DOHH2 (cell line): ENCODE data around the gene C20orf204.

Source experiments
- EZH2phosphoT487 ChIP-seq: fragments of 200-600 bp; sonication (generic); IDR thresholded peaks from 2 replicates; pipeline ENCODE4 v1.6.1; 2017; ENCODE audit warnings: borderline replicate concordance, mild to moderate bottlenecking, antibody characterized with exemption, low read length, moderate library complexity, mixed read lengths
- TF ChIP-seq, protein P1 (sequence below): fragments of 200-600 bp; sonication (generic); IDR thresholded peaks from one replicate; pipeline ENCODE4 v1.5.1; 2014; ENCODE audit warnings: antibody characterized with exemption, mild to moderate bottlenecking, low read depth, low read length; ENCODE audit not compliant: poor library complexity, severe bottlenecking

DNA sequence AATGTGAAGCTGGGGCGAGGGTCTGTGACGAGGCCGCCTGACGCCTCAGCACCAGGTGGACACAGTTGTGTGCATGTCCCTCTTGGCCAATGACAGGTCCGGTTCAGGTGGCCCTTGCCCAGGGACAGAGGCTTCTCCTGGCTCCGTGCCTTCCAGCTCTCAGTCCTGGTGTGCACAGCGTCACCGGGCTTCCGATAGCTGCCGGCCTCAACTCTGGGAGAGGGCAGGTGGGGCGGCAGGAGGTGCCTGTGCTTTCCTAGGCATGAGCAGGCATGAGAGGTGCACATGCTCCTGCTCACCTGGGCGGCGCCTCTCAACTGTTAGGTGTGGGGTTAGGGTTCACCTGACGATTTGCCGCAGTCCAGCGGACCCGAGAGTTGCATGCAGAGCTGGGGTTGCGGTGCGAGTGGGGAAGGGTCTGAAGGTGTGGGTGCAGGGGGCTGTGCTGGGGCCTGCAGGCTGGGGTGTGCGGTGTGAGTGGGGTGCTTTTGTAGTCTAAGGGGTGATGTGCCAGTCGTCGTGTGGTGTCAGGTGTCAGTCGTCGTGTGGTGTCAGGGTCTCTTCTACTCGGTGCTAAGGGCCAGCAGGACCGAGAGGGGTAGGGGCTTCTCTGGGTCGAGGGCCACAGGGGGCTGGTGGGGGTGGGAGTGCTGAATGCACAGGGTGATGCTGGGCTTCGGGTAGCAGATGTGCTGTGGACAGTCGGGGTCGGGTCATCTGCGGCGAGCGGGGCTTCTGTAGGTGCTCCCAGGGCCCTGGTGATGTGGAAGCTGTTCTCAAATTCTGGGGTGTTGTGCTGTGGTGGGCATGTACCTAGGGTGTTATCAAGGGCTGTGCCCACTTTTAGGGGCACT lies 17.2 kb downstream of the C20orf204 start:
- TF ChIP-seq, protein P1, sequence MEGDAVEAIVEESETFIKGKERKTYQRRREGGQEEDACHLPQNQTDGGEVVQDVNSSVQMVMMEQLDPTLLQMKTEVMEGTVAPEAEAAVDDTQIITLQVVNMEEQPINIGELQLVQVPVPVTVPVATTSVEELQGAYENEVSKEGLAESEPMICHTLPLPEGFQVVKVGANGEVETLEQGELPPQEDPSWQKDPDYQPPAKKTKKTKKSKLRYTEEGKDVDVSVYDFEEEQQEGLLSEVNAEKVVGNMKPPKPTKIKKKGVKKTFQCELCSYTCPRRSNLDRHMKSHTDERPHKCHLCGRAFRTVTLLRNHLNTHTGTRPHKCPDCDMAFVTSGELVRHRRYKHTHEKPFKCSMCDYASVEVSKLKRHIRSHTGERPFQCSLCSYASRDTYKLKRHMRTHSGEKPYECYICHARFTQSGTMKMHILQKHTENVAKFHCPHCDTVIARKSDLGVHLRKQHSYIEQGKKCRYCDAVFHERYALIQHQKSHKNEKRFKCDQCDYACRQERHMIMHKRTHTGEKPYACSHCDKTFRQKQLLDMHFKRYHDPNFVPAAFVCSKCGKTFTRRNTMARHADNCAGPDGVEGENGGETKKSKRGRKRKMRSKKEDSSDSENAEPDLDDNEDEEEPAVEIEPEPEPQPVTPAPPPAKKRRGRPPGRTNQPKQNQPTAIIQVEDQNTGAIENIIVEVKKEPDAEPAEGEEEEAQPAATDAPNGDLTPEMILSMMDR = no peak
- TF ChIP-seq EZH2phosphoT487 = no peak
